NCI-H748 (cell line): ENCODE data around the gene CHTOP.

Experiments used
- DNase-seq: peaks from one replicate; lab custom pipeline; 2025; ENCODE audit not compliant: unreplicated experiment; lab: John Stamatoyannopoulos, UW

Gene CHTOP

GRCh38 chr1:153612755-153613331, 21.0 kb upstream of the CHTOP start, which contains the start of gene S100A16:
Gene S100A16 (minus strand): TSS chr1:153613137. CDS start chr1:153608151, 4,986 bp downstream.
- no peak for DNase-seq

GRCh38 chr1:153613406-153613805, 20.5 kb upstream of the CHTOP start:
- no peak for DNase-seq

- no peak for DNase-seq
Measured at GRCh38 chr1:153614189-153614900, 19.5 kb upstream of the CHTOP start.

- no peak for DNase-seq
Measured at GRCh38 chr1:153614906-153615305, 19.0 kb upstream of the CHTOP start.

GRCh38 chr1:153615406-153615805, 18.5 kb upstream of the CHTOP start:
- no peak for DNase-seq

- no peak for DNase-seq
Measured at GRCh38 chr1:153616144-153616916, 17.5 kb upstream of the CHTOP start, which contains the start of gene S100A14. Gene S100A14 (minus strand): TSS chr1:153616325. CDS start chr1:153615858, 467 bp downstream.

- DNase-seq: no peak
Measured at GRCh38 chr1:153616917-153617311, 17.0 kb upstream of the CHTOP start.

- DNase-seq: peak; percentile 82
Measured at GRCh38 chr1:153617663-153618062, 16.2 kb upstream of the CHTOP start.

GRCh38 chr1:153619171-153619570, 14.7 kb upstream of the CHTOP start:
- DNase-seq: no peak

- no peak for DNase-seq
Measured at GRCh38 chr1:153623101-153623500, 10.8 kb upstream of the CHTOP start.

- DNase-seq: no peak
Measured at GRCh38 chr1:153624965-153625611, 8.8 kb upstream of the CHTOP start.

- DNase-seq: no peak
Measured at GRCh38 chr1:153626477-153626903, 7.4 kb upstream of the CHTOP start.

- DNase-seq: peak; percentile 96
Measured at GRCh38 chr1:153626904-153627714, 6.8 kb upstream of the CHTOP start, which contains the start of gene S100A13. Gene S100A13 (minus strand): TSS chr1:153627505. CDS start chr1:153626472, 1,033 bp downstream.

- DNase-seq: no peak
Measured at GRCh38 chr1:153627715-153628626, 5.9 kb upstream of the CHTOP start, which contains the start of gene S100A1. Gene S100A1 (plus strand): TSS chr1:153628434. CDS start chr1:153630522, 2,088 bp downstream.

- no peak for DNase-seq
Measured at GRCh38 chr1:153628638-153629342, 5.1 kb upstream of the CHTOP start.

- no peak for DNase-seq
Measured at GRCh38 chr1:153629343-153629665, 4.6 kb upstream of the CHTOP start.

- no peak for DNase-seq
Measured at GRCh38 chr1:153629971-153630370, 3.9 kb upstream of the CHTOP start.

GRCh38 chr1:153630384-153630783, 3.5 kb upstream of the CHTOP start:
- no peak for DNase-seq
